Cardiac muscle cell (in vitro differentiated cells and primary cell): Measurements from ENCODE around the gene SCFD1. TPM values are rescaled to one million over a fixed set of nuclear protein-coding genes. Genes with fewer than 3 reads are reported as not detected.

ENCODE experiments used
- DNase-seq, 2 donors: peaks; one replicate each; pipeline versions ENCODE4 v3.0.0 to v3.0.0-alpha.2; 2010 to 2017; ENCODE audit warnings: low read depth in 1 of 2, low spot score in 1 of 2
- H3K27ac ChIP-seq: fragments of 200-600 bp; sonication (generic); 2 replicates; pipeline ENCODE4 v1.5.1; 2016
- H3K27me3 ChIP-seq: fragments of 200-600 bp; sonication (generic); 2 replicates; pipeline ENCODE4 v1.6.0; 2016; ENCODE audit warnings: control low read depth
- H3K36me3 ChIP-seq: fragments of 200-600 bp; sonication (generic); 2 replicates; pipeline ENCODE4 v1.5.1; 2016; ENCODE audit warnings: control low read depth
- H3K4me1 ChIP-seq: fragments of 200-600 bp; sonication (generic); 2 replicates; pipeline ENCODE4 v1.8.1; 2017; ENCODE audit warnings: low read depth, mild to moderate bottlenecking, mixed run types
- H3K4me3 ChIP-seq: fragments of 200-600 bp; sonication (generic); 2 replicates; pipeline ENCODE4 v1.5.1; 2016; ENCODE audit warnings: mild to moderate bottlenecking
- H3K9me3 ChIP-seq: fragments of 200-600 bp; sonication (generic); 2 replicates; pipeline ENCODE4 v1.5.1; 2017; ENCODE audit warnings: low read depth, mild to moderate bottlenecking, control low read depth
- CTCF ChIP-seq: IDR thresholded peaks from 2 replicates; pipeline ENCODE4 v1.5.1; 2012; ENCODE audit warnings: low read depth, mild to moderate bottlenecking, low read length
- polyA plus RNA-seq: library from polyadenylated mRNA; unstranded; fragments of >200 nt; fragmentation: Nextera tagmentation; extraction: Ambion mirVana; gene quantifications from 2 replicates; pipeline ENCODE4 v1.2.1, GENCODE V29; 2016
- total RNA-seq: library from RNA; depleted of rRNA; stranded (reverse); fragments of >200 nt; gene quantifications from 2 replicates; pipeline ENCODE4 v1.2.3, GENCODE V29; 2016

The SCFD1 gene
- total and polyA plus RNA-seq, 2 experiments from 2014 or later: 51.7 to 76.3 TPM

- H3K36me3 ChIP-seq: no peaks in the 10 kb centered on the region
- no peaks in the 10 kb centered on the region for H3K27me3 ChIP-seq
- H3K27ac ChIP-seq: no peak overlapping the region
- no peak overlapping the region for H3K4me3 ChIP-seq
- no peak for TF ChIP-seq CTCF
- no peaks in the 10 kb centered on the region for H3K4me1 ChIP-seq
- DNase-seq: no peak
- H3K9me3 ChIP-seq: no peaks in the 10 kb centered on the region
These were observed 149.5 kb downstream of the SCFD1 start for GRCh38 chr14:30771595-30771994.

GRCh38 chr14:30779210-30779609 lies 157.1 kb downstream of the SCFD1 start:
- Histone ChIP-seq H3K9me3 (no peaks in the 10 kb centered on the region), H3K4me3 (no peak overlapping the region), H3K27ac (no peak overlapping the region), H3K36me3 (no peaks in the 10 kb centered on the region), H3K4me1 (no peaks in the 10 kb centered on the region), H3K27me3 (no peaks in the 10 kb centered on the region)
- no peak for TF ChIP-seq CTCF
- no peak for DNase-seq

Other genes starting within 250 kb of the SCFD1 start
- 7.4 and 17.9 TPM in 2 replicates for gene G2E3, start 63.2 kb upstream of the SCFD1 start, total RNA-seq
- gene G2E3, start 63.2 kb upstream of the SCFD1 start, polyA plus RNA-seq: 10.4 and 33.0 TPM in 2 replicates